ENCODE measurements around the gene IQCC. TPM values are rescaled to one million over a fixed set of nuclear protein-coding genes. Genes with fewer than 3 reads are reported as not detected.
A peak's percentile ranks its signal among the peaks of the same experiment; 100 is the strongest.

Gene IQCC
- total RNA-seq, 1 donor from 2014 or later = 3.1 TPM

DNA sequence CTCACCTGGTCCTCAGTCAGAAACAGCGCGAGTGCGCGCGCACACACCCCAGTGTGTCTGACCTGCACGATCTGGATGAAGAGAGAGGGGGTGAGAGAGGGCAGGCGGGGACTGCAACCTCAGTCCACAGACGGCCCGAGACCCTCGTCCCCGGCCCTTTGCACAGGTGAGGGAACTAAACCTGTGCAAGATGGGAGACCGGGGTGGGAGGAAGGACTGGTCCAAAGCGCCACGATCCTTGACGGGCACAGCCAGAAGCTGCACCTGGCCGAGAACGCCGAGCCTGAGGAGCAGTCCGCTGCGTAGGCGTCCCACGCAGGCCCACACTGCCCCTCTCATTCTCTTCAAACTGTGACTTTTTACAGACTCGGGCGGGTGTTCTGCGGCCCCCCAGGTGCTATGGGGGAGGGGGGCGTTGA lies 519 bp upstream of the IQCC start:
- peak overlapping the region; percentile 84 for H3K27ac Mint-ChIP-seq (ENCODE audit: unreplicated experiment)
- no peaks in the 10 kb centered on the region for H3K9me3 Mint-ChIP-seq (ENCODE audit: unreplicated experiment)
- no peaks in the 10 kb centered on the region for H3K36me3 Mint-ChIP-seq (ENCODE audit: unreplicated experiment)
- no peak for DNase-seq (ENCODE audit: extremely low spot score, unreplicated experiment)
- no peaks in the 10 kb centered on the region for H3K27me3 Mint-ChIP-seq (ENCODE audit: unreplicated experiment)
- peak overlapping the region; percentile 85 for H3K4me3 Mint-ChIP-seq (ENCODE audit: unreplicated experiment)
- TF ChIP-seq, protein P1, sequence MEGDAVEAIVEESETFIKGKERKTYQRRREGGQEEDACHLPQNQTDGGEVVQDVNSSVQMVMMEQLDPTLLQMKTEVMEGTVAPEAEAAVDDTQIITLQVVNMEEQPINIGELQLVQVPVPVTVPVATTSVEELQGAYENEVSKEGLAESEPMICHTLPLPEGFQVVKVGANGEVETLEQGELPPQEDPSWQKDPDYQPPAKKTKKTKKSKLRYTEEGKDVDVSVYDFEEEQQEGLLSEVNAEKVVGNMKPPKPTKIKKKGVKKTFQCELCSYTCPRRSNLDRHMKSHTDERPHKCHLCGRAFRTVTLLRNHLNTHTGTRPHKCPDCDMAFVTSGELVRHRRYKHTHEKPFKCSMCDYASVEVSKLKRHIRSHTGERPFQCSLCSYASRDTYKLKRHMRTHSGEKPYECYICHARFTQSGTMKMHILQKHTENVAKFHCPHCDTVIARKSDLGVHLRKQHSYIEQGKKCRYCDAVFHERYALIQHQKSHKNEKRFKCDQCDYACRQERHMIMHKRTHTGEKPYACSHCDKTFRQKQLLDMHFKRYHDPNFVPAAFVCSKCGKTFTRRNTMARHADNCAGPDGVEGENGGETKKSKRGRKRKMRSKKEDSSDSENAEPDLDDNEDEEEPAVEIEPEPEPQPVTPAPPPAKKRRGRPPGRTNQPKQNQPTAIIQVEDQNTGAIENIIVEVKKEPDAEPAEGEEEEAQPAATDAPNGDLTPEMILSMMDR (IDR thresholded peaks at IDR 0.05) = no peak
- H3K4me1 Mint-ChIP-seq (ENCODE audit: unreplicated experiment) = peaks cover 26% of the 10 kb centered on the region

DNA sequence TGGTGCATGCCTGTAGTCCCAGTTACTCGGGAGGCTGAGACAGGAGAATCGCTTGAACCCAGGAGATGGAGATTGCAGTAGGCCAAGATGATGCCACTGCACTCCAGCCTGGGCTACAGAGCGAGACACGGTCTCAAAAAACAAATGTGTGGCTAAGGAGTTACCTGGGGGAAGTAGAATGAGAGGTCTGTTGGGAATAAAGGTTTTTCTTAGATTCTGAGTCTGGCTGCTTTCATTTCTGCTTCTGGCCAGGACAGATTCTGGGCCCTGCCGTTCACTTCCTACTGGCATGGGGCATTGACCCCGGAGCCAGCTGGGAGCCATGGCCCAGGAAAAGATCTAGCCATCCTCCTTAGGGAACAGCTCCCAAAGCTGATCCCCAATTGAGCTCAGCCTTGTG lies 3.0 kb downstream of the IQCC start:
- no peaks in the 10 kb centered on the region for H3K9me3 Mint-ChIP-seq (ENCODE audit: unreplicated experiment)
- no peak for DNase-seq (ENCODE audit: extremely low spot score, unreplicated experiment)
- TF ChIP-seq, protein P1 (IDR thresholded peaks at IDR 0.05) = no peak
- no peak overlapping the region for H3K27ac Mint-ChIP-seq (ENCODE audit: unreplicated experiment)
- H3K4me3 Mint-ChIP-seq (ENCODE audit: unreplicated experiment) = no peak overlapping the region
- H3K4me1 Mint-ChIP-seq (ENCODE audit: unreplicated experiment) = peaks cover 12% of the 10 kb centered on the region
- no peaks in the 10 kb centered on the region for H3K36me3 Mint-ChIP-seq (ENCODE audit: unreplicated experiment)
- no peaks in the 10 kb centered on the region for H3K27me3 Mint-ChIP-seq (ENCODE audit: unreplicated experiment)

DNA sequence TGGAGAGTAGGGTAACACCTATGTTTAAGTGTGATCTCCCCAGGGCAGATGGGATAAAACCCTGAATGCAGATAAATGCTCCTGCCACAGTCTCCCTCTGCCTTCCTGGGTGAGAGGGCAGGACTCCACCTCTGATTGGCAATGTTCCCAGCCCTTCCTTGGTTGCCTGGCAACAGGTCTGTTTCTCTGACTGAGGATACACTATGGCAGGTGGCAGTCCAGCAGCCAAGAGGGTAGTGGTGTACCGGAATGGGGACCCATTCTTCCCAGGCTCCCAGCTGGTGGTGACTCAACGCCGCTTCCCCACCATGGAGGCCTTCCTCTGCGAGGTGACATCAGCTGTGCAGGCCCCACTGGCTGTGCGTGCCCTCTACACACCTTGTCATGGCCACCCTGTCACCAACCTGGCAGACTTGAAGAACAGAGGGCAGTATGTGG lies 3.4 kb downstream of the IQCC start, which contains the start of gene DCDC2B:
Gene DCDC2B, plus strand, starts transcription at position 199 of the 438 bp plus-strand sequence. Its CDS starts 5 bp downstream, at position 204.
- no peaks in the 10 kb centered on the region for H3K36me3 Mint-ChIP-seq (ENCODE audit: unreplicated experiment)
- H3K27me3 Mint-ChIP-seq (ENCODE audit: unreplicated experiment) = no peaks in the 10 kb centered on the region
- H3K9me3 Mint-ChIP-seq (ENCODE audit: unreplicated experiment) = no peaks in the 10 kb centered on the region
- TF ChIP-seq, protein P1 (IDR thresholded peaks at IDR 0.05) = no peak
- no peak for DNase-seq (ENCODE audit: extremely low spot score, unreplicated experiment)
- peak within 1 kb of the TSS; percentile 32 for H3K27ac Mint-ChIP-seq (ENCODE audit: unreplicated experiment)
- no peak within 1 kb of the TSS for H3K4me3 Mint-ChIP-seq (ENCODE audit: unreplicated experiment)
- peaks cover 12% of the 10 kb centered on the region for H3K4me1 Mint-ChIP-seq (ENCODE audit: unreplicated experiment)

DNA sequence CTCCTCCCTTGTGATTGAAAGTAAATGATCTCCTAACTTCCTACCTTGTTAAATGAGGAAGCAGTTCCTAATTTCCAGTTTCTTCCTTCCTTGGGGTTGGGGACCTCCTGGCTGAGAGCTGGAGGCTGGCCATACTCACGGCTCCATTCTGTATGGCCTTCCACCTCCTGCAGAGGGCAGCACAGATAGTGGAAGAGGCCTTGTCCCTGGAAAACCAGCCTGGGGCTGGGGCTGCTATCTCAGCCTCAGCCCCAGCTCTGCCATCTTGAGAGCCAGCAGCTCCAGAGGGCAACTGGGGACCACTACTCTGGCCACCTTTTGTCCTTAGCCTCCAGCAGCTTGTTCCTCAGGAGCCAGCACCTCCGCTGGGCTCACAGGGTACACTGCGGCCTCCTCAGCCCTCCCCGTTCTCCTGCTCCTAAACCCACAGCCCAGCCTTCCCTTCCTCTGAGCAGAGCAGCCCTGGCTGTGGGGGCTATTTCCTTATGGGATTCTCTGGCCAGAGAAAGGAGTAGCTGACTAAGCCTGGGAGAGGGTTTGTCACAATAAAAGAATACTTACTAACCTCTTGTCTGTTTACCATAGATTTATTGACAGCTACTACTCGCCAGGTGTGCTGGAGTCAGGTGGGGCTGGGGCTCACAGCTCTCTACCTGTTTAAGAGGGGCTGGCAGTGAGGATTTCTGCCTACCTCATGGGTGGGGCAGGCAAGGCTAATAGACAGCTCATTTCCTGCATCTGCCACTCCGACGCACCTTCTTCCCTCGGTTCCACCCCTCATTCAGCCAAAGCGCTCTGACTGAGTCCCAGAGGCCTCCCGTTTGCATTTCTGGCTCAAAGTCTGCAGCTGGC lies 10.4 kb downstream of the IQCC start:
- no peak for DNase-seq (ENCODE audit: extremely low spot score, unreplicated experiment)
- Mint-ChIP-seq H3K4me1 (ENCODE audit: unreplicated experiment) (peaks cover under 1% of the 10 kb centered on the region), H3K9me3 (ENCODE audit: unreplicated experiment) (no peaks in the 10 kb centered on the region), H3K36me3 (ENCODE audit: unreplicated experiment) (peaks cover 5% of the 10 kb centered on the region), H3K27ac (ENCODE audit: unreplicated experiment) (no peak overlapping the region), H3K4me3 (ENCODE audit: unreplicated experiment) (no peak overlapping the region), H3K27me3 (ENCODE audit: unreplicated experiment) (no peaks in the 10 kb centered on the region)
- TF ChIP-seq, protein P1 (IDR thresholded peaks at IDR 0.05) = peak; percentile 85

DNA sequence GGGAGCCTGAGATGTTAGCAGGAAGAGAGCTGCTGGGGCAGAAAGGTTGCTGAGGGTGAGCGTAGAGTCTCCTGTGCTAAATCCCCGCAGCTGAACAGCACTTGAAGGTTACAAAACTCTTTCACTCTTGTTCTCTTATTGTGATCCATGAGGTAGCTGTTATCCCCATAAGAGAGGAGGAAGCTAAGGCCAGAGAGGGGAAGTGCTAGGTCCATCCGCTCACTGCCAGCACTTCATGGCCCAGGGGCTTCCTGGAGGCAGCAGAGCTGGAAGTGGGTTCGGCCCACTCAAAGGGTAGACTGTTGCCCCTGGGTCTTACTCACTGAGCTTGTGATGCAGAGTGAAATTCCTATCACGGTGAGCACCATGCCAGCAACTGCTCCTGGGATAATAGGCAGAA lies 11.1 kb downstream of the IQCC start:
- Mint-ChIP-seq H3K4me3 (ENCODE audit: unreplicated experiment) (no peak overlapping the region), H3K27ac (ENCODE audit: unreplicated experiment) (no peak overlapping the region), H3K27me3 (ENCODE audit: unreplicated experiment) (no peaks in the 10 kb centered on the region), H3K36me3 (ENCODE audit: unreplicated experiment) (peaks cover 5% of the 10 kb centered on the region), H3K9me3 (ENCODE audit: unreplicated experiment) (no peaks in the 10 kb centered on the region), H3K4me1 (ENCODE audit: unreplicated experiment) (peaks cover 7% of the 10 kb centered on the region)
- no peak for DNase-seq (ENCODE audit: extremely low spot score, unreplicated experiment)
- TF ChIP-seq, protein P1 (IDR thresholded peaks at IDR 0.05) = no peak
